ENCODE results near the gene MIEF1.

DNA sequence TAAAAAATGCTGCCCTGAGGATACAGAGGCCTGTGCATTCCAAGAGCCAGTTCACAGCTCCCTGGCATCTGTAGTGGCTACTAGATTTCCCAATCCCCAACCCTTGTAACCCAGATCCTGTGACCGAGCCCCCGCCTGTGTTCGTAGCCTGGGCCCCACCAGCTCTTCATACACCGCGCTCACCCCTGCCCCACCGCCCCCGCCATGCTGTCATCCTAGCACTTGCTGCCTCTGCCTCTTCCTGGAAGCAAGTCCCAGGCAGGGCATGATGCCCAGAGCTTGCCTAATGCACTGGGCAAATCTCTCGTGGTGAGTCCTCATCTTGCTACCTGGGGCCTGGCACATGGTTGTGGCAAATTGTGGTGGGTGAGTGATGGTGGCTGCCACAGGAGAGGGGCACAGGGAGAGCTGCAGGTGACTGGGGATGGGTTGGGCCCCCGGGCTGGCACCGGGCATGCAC is 38.1 kb upstream of the MIEF1 start:
- TF ChIP-seq EZH2 (IDR thresholded peaks at IDR 0.05; ENCODE audit: low read depth, low read length, severe bottlenecking) (no peak), EGR1 (IDR thresholded peaks at IDR 0.05; ENCODE audit: borderline replicate concordance, low read depth, low read length) (no peak), POLR2AphosphoS5 (IDR thresholded peaks at IDR 0.05; ENCODE audit: low read depth, low read length) (no peak), SUZ12 (IDR thresholded peaks at IDR 0.05; ENCODE audit: low read length) (no peak)
- TF ChIP-seq, protein P1, sequence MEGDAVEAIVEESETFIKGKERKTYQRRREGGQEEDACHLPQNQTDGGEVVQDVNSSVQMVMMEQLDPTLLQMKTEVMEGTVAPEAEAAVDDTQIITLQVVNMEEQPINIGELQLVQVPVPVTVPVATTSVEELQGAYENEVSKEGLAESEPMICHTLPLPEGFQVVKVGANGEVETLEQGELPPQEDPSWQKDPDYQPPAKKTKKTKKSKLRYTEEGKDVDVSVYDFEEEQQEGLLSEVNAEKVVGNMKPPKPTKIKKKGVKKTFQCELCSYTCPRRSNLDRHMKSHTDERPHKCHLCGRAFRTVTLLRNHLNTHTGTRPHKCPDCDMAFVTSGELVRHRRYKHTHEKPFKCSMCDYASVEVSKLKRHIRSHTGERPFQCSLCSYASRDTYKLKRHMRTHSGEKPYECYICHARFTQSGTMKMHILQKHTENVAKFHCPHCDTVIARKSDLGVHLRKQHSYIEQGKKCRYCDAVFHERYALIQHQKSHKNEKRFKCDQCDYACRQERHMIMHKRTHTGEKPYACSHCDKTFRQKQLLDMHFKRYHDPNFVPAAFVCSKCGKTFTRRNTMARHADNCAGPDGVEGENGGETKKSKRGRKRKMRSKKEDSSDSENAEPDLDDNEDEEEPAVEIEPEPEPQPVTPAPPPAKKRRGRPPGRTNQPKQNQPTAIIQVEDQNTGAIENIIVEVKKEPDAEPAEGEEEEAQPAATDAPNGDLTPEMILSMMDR (IDR thresholded peaks at IDR 0.05; ENCODE audit: control extremely low read depth in 1 of 3, insufficient read depth in 1 of 3, low read depth in 1 of 3, low read length in 3 of 3), result no peak
